AML-193 (cell line): ENCODE data around the gene LMF1.
"Not testable (repeated sequence)": the region's sequence is repeated elsewhere in the genome, so short reads cannot be mapped to it uniquely, and the experiment has no call there.

Experiments
- DNase-seq, 2 experiments: peaks; one replicate each; lab custom pipeline; 2025; lab: John Stamatoyannopoulos, UW

LMF1 gene

DNA sequence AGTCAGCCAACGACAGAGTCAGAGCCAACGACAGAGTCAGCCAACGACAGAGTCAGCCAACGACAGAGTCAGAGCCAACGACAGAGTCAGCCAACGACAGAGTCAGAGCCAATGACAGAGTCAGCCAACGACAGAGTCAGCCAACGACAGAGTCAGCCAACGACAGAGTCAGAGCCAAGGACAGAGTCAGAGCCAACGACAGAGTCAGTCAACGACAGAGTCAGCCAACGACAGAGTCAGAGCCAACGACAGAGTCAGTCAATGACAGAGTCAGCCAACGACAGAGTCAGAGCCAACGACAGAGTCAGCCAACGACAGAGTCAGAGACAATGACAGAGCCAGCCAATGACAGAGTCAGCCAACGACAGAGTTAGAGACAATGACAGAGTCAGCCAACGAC lies 22.0 kb downstream of the LMF1 start:
- DNase-seq, result not testable (repeated sequence)

DNA sequence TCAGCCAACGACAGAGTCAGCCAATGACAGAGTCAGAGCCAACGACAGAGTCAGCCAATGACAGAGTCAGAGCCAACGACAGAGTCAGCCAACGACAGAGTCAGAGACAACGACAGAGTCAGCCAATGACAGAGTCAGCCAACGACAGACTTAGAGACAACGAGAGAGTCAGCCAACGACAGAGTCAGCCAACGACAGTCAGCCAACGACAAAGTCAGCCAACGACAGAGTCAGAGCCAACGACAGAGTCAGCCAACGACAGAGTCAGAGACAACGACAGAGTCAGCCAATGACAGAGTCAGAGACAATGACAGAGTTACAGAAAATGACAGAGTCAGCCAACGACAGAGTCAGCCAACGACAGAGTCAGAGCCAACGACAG lies 22.9 kb downstream of the LMF1 start:
- DNase-seq, result not testable (repeated sequence)

DNA sequence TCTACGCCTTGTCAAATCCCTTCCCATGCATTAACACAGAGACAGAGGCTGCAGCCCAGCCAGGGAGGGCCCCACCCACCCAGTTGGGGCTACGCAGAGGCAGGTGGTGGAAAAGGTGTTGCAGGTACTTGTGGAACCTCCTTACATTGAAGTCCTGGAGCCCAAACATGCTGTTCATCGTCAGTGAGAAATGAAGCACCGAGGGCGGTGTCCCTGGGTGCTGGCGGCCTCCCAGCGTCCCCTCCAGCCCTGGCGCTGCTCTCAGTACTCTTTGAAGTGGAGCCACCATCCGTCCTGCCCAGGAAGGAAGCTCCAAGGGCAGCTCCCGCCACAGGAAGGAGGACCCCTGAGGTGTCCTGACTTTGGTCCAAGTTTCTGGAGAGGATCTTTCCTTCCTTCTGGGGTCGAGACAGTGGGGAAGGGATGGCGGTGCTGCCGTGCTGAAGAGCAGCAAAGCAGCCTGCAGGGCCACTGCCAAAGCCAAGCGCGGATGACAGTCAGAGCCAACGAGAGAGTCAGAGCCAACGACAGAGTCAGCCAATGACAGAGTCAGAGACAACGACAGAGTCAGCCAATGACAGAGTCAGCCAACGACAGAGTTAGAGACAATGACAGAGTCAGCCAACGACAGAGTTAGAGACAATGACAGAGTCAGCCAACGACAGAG lies 23.4 kb downstream of the LMF1 start:
- no peak for DNase-seq

DNA sequence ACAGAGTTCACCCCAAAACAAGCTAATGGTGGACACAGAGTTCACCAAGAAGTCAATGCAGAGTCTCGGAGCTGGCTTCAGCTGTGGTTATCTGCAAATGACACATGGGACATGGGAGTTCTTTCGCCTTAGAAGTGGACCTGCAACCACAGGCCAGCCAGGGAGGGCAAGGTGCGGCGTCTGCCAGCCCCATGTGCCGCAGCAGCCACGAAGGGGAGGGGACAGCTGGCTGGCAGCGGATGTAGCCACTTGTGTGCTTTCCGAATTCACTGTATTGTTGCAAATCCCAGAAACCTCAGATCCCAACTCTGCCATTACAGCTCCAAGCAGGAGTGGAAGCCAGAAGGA lies 24.8 kb downstream of the LMF1 start:
- no peak for DNase-seq

DNA sequence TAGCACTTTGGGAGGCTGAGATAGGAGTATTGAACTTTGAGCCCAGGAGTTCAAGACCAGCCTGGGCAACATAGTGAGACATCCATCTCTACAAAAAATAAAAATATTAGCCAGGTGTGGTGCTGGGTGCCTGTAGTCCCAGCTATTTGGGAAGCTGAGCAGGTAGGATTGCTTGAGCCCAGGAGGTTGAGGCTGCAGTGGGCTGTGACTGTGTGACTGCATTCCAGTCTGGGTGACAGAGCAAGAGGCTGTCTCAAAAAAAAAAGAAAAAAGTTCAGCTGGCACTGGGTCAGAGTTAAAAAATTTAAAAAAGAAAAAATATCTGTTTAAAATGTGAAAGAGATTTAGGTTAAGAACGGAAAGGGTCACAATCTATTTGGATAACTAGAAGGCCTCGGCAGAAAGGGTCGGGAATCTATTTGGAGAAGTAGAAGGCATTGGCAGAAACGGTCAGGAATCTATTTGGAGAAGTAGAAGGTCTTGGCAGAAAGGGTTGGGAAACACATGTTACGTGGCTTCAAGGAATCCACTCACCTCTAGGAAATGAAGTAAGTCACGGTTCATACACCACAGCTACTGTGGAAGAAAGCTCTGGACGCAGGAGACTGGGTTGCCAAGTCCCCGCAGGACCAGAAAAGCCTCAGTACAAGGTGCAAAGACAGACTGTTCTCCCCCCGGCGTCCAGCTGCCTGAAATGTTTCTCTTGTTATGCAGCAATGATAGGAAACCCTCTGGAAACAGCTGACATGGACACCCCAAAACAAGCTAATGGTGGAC lies 25.3 kb downstream of the LMF1 start:
- no peak for DNase-seq

DNA sequence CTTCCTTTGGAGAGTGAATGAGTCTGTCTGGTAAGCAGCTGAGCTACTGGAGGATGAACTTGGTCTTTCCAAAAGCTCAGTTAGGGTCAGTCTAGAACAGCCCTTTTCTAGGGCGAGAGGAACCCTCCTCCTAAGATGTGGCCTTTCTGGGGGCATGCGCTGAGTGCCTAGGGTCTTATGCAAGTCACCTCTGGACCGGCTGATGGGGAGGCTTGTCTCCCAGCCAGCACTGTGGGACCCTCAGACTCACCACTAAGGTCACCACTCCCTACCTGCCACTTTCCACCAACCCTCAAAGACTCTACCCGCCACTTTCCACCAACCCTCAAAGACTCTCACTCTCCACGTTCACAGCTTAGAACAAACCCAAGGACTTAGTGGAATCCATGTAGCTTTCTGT lies 26.8 kb downstream of the LMF1 start:
- no peak for DNase-seq

DNA sequence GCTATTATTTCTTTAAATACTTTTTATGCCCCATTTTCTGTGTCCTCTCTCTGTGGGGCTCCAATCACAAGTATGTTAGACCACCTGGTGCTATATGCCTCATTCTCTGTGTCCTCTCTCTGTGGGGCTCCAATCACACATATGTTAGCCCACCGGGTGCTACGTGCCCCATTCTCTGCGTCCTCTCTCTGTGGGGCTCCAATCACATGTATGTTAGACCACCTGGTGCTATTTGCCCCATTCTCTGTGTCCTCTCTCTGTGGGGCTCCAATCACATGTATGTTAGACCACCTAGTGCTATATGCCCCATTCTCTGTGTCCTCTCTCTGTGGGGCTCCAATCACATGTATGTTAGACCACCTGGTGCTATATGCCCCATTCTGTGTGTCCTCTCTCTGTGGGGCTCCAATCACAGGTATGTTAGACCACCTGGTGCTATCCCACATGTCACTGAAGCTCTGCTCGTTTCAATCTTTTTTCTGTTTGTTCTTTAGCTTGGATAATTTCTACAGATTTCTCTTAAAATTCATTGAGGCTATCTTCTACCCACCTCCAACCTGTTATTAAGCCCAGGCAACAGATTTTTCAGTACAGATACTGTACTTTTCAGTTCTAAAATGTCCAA lies 28.2 kb downstream of the LMF1 start:
- no peak for DNase-seq

DNA sequence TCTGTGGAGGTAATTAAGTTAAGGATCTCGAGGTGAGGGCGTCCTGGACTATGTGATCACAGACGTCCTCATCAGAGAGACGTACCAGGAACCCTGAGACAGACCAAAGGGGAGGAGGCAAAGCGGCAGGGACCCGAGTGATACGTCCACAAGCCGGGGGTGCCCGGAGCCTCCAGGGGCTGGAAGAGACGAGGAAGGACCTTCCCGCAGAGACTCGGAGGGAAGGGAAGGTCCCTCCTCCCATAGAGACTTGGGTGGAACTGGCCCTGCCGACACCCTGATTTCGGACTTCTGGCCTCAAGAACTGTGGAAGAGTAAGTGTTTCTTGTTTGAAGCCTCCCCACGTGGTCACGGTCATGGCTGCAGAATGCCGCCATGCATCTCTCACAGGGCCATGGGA lies 30.8 kb downstream of the LMF1 start:
- DNase-seq, result no peak

DNA sequence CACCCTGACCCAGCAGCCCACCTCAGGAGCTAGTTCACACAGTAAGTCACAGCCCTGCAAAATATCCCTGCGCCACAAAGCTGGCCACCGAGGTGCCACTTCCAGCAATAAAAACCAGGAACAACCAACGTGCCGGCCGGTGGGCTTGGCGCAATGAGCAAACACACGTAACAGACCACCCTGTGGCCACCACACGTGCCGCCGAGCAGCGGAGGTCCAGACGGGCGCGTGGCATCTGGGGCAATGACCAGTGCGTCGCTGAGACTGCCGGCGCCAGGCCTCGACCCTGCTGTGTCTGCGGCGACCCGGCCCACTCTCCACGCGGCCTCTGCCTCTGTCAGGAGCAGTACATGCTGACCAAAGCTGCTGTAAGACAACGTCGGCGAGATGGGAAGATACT lies 31.5 kb downstream of the LMF1 start:
- DNase-seq, result no peak

DNA sequence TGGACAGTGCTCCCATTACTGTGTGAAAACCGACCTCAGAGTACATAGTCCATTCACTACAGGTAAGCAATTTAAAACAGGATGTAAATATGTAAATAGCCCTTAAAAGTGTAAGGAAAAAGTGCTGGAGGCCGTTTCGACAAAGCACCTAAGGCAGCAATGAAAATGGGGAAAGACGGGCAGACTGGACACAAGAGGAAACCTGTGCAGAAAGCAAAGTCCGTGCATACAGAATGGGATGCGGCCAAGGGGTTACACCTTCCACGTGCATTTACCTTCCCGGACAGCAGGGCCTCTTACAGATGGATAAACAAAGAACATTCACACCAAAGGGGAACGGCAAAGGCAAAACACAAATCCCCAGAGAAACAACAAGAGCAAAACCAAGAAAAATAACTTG lies 32.0 kb downstream of the LMF1 start:
- DNase-seq, result no peak

DNA sequence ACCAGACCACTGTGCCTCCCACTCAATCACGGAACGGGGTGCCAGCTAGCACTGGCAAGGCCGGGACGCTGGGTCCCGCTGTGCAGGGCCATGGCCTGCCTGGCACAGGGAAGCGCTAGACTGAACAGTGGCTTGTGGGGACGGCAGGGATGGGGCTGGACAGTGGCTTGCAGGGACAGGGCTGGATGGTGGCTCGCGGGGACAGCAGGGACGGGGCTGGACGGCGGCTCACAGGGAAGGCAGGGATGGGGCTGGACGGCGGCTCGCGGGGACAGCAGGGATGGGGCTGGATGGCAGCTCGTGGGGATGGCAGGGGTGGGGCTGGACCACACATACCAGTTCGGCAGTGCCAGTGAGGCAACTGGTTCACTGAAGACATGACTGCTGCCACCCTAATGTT lies 32.6 kb downstream of the LMF1 start:
- DNase-seq, result no peak

DNA sequence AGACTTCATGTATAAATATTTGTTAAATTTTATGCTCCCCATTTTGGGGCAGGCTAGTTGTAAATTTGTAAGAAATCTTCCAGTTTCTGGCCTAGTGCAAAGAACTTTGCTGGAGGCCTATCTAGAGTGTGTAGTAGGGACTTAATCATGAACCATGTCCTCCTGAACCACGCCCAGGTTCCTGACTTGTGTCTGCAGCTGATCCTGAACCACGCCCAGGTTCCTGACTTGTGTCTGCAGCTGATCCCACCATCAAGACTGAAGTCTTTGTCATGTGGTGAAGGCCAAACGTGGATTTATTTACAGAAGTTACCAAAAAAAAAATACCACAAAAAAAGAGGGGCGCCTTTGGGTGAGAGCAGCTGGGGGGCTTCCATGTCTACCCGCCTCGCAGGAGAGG lies 33.1 kb downstream of the LMF1 start:
- no peak for DNase-seq

DNA sequence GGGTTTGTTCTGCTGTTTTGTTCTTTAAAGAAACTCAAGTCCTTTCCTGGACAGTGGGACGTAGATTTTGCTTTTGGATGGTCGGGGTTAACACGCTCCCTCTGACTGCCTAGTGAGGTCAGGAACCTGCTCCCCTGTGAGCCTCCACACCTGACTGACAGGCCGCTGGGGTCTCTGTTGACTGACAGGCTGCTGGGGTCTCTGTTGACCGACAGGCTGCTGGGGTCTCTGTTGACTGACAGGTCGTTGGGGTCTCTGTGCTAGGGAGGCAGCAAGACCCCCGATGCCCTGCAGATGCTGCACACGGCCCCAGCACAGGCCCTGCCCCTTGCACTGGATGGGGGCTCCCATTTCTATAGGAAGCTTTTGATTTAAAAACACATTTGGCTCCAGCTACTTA lies 33.5 kb downstream of the LMF1 start:
- DNase-seq, result no peak

DNA sequence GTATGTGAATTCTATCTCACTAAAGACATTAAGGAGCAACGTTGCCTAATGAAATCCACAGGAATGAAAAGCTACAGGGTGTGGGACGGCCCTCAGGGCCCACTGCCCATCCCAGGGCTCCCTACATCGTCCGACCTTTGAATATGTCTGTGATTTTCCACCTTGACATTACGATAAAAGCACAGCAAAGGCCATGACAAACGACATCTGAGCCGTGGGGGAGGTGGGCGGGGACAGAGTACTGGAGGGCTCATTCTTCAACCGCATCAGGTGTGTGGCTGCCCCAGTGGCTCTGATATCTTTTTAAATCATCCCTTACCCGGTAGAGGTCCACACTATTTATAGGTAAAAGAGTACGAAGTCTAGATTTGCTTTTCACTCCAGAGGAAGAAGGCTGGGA lies 35.1 kb downstream of the LMF1 start:
- no peak for DNase-seq

DNA sequence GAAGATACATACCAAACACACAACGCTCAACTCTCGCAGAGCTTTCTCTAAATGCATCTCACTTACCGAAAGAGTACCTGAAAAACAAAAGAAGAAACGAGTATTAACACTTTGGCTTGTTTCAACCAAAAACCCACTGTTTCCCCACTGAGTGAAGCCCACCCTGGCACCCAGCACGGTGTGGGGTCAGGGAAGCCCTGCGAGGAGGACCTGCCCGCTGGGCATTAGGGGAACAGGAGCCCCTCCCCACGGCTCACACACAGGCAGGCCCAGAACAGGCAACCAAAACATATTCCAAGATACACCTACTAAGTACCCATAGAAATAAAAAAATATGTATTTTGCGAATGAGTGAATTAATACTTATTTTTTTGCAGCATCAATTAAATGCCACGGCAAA lies 36.6 kb downstream of the LMF1 start:
- no peak for DNase-seq

DNA sequence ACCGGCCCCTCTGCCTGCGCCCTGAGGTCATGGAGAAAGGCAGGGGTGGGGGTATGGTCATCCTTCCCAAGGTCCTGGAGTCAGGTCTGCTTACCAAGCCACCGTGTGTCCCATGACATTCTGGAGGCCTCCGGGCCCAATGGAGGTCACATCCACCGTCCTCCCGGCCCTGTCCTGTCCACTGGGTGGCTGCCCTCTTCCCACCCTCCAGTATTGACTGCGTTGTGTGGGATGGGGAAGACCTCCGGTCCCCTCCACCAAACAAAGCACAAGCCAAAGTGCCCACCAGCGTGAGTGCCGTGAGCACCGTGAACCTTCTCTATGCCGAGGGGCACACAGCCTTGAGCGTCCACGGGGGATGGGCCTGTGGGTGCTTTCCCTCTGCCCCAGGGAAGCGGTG lies 37.2 kb downstream of the LMF1 start:
- DNase-seq, result no peak

DNA sequence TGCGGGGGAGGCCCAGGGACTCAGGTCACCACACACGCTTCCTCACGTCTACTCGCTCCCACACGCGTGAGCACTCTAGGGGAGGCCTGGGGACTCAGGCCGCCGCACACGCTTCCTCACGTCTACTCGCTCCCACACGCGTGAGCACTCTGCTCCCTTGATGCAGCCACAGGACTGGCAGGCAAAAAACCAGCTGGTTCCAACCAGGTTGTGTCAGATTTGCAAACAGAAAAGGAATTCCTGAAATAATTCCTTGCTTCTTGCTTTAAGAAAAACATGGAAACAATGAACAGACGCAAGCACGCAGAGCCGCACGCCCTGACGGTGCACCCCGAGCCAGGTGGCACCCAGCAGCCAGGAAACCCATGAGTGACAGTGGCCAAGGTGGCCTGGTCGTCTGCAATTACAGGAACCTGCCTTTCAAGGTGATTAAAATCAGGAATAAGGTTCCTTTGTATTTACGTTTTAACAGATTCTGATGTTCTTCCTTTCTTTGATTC lies 37.9 kb downstream of the LMF1 start:
- no peak for DNase-seq

DNA sequence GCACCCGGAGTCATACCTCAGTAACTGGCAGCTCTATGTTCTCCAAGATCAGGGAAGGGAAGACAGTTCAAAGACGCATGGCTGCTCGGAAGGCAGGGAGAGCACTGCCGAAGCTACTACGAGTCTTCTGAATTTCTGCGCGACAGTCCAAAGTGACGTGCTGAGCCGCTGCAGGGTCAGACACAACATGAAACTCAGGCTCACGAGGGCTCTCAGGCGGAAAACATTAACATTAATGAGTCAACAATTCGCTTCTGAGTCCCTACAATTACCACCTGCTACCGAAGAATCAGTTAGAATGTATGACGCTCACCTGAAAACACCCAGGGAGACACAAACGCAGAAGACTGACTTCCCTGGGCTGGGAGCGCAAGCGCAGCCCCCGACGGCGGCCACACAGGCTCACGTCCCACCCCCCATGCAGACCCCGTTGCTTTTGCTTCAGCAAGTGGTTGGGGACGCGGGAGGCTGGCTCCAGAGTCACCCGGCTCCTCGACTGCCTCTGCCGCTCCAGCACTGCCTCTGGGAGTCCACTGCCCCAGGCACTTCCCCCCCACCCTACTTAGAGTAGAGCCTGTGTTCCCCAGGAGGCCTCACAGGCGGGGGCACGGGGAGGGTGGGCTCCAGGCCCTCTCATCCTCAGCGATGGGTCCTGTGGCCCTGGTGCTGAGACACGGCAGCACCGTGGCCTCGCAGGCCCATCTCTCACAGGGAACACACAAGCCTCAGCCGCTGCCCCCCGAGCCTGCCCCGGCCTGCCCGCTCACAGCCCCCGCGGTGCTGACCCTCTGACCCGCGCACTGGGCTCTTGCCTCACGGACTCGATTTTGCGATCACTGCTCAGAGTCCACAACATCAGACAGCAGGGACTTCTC lies 38.9 kb downstream of the LMF1 start:
- DNase-seq, result no peak

DNA sequence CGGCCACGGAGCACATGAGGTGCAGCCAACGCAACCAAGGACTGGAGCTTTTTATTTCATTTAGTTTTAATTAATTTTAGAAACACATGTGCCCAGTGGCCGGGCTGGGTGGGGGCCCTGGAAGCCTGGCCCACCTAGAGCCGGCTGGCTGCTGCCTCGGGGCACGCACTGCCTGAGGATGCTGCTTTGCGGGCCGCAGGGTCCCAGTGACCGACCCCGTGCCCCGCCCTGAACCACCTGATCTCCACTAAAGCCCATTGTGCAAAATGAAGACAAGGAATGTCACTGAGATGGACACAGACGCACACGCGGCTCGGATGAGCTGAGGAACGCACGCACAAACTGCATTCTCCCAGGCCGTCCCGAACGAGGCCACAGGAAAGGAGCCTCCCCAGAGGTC lies 39.6 kb downstream of the LMF1 start:
- DNase-seq, result no peak

DNA sequence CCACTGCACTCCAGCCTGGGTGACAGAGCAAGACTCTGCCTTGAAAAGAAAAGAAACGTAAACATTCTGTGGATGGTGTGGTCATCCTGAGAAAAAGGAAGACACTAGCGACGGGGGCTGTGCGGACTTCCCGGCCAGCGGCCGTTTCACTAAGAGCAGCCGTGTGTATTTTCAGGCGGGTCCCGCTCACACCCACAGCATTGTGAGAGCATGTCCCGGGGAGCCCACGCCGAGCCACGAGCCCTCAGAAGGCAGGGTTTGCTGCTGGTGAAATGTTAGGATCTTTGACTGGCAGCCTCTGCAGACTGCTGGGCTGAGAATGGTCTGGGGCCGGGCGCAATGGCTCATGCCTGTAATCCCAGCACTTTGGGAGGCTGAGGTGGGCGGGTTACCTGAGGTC lies 40.3 kb downstream of the LMF1 start:
- no peak for DNase-seq

DNA sequence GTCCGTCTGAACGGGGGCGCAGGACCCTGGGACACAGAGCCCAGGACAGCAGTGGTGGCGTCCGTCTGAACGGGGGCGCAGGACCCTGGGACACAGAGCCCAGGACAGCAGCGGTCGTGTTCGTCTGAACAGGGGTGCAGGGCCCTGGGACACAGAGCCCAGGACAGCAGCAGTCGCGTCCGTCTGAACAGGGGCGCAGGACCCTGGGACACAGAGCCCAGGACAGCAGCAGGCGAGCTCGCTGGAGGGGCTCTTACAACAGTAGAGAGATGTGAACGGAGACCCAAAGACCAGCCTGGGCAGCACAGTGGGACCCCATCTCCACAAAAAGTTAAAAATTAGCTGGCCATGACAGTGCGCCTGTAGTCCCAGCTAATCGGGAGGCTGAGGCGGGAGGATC lies 40.7 kb downstream of the LMF1 start:
- DNase-seq, result no peak
